Middle frontal gyrus (tissue), 1 donor: ENCODE data around the gene ACSL1.
"Not testable (repeated sequence)": the region's sequence is repeated elsewhere in the genome, so short reads cannot be mapped to it uniquely, and the experiment has no call there.

ENCODE experiments used
- DNase-seq: peaks from one replicate; pipeline ENCODE4 v3.0.0-alpha.2; 2015; ENCODE audit warnings: low spot score; ENCODE audit errors: extremely low spot score

Gene ACSL1

DNA sequence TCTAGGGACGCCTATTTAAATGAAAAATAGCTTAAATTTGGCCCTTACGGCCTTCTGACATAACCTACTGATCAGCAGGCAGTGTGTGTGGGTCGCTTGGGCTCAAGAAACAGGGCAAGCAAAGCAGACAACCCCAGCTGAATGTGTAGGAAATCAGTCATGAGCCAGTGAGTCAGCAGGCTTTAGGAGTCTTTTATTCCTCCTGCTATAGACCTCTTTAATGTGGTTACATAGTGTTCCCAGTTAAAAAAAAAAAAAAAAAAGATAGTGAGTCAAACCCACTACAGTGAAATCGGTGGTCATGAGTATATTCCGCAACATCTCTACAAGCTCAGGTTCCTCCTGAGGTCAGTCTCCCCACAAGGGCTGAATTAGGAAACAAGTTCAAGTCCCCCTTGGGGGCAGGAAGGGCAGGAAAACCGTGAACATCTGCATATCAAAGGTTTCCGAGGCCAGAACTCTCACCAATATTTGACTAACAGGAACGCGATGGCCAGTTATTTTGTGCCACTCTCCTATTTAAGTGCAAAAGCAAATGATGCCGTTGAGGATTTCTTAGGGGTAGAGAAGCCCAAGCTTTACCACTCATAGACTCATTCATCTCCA is 32.7 kb downstream of the ACSL1 start:
- no peak for DNase-seq

DNA sequence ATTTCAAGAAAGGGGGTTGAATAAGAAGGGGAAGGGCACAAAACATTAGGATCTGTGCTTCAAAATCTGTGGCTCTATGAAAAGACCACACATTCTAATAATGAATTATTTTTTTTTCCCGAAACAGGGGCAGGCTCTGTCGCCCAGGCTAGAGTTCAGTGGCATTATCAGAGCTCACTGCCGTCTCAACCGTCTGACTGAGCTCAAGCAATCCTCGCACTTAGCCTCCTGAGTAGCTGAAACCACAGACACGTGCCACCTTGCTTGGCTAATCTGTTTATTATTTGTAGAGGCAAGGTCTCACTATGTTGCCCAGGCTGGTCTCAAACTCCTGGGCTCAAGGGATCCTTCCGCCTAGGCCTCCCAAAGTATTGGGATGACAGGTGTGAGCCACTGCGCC is 33.4 kb downstream of the ACSL1 start:
- DNase-seq = no peak

DNA sequence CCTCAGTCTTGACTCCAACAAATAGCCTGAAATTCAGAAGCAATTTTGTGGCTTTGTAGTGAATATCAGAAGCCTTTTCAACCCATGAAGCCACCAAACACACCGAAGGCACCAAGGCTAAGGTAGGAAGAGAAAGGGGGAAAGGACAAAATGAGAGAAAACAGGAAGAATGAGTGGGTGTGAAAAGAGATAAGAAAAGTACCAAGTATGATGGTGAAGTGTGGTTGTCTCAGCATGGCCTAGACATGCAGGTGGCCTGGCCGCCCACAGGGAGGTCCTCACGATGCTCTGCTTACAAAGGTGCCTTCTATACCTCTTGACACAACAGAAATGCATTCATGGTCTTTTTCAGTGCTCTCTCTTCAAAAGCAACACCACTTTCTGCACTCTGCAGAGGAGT is 34.9 kb downstream of the ACSL1 start:
- DNase-seq = no peak

DNA sequence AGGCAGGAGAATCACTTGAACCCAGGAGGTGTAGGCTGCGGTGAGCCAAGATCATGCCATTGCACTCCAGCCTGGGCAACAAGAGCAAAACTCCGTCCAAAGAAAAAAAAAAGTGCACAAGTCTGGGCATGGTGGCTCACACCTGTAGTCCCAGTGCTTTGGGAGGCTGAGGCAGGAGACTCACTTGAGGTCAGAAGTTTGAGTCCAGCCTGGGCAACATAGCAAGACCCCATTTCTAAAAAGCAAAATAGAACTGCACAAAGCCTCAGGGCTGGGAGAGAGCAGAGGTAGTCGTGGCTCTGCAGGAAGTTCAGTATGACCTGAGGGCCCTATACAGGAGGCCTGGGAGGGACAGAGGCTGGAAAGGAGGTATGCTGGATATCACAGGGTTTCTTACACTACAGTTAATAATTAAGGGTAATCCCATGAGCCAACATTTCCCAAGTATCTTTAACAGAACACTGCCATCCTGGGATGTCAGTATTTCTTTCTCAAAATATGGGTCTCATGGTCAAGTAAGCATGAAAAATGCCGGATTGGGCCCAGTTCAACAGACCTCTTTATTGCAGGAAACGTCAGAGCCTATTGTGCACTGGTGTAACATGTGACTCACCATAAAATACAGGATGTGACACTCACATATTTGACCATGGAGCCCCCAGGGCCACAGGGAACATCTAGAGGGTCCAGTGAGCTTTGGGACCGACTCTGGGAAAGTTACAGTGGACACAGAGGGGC is 37.8 kb downstream of the ACSL1 start:
- DNase-seq = no peak

DNA sequence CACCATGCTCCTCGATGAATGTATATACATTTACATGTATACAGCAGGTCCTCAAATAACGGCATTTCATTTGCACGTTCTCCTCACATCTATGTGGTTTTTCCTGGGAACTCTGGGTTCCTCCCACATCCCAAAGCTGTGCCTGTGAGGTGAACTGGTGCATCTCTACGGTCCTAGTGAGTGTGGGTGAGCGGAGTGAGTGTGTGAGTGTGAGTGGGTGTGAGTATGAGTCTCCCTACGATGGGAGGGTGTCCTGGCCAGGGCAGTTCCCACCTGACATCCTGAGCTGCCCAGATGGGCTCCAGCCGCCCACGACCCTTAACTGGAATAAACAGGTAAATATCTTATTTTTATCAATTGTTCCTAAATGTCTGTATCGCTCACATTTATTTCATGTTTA is 40.0 kb downstream of the ACSL1 start:
- DNase-seq = no peak

DNA sequence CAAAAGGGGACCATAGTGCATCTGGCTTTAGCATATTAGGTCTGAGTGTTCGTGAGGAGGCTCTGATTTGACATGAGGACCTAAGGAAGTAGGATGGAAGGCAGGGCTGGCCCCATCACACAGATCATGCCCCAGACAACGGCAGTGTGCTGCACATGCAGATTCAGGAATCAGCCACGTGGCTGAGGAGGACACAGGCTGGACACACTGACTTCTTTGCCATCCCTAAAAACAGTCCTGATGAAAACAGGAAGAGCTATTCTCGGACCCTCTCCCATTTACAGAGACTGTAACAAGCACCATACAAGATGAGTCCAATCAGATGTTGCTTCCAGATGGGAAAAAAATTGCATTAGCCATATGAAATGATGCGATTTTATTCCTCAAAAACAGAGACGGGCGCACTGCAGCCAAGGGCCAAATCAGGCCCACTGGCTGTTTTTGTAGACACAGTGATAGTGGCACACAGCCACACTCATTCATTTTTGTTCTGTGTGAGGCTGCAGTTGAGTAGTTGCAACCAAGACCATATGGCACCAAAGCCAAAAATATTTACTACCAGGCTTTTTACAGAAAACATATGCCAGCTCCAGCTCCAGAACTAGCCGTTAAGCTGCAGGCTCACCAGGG is 41.0 kb downstream of the ACSL1 start:
- peak; percentile 33 for DNase-seq

DNA sequence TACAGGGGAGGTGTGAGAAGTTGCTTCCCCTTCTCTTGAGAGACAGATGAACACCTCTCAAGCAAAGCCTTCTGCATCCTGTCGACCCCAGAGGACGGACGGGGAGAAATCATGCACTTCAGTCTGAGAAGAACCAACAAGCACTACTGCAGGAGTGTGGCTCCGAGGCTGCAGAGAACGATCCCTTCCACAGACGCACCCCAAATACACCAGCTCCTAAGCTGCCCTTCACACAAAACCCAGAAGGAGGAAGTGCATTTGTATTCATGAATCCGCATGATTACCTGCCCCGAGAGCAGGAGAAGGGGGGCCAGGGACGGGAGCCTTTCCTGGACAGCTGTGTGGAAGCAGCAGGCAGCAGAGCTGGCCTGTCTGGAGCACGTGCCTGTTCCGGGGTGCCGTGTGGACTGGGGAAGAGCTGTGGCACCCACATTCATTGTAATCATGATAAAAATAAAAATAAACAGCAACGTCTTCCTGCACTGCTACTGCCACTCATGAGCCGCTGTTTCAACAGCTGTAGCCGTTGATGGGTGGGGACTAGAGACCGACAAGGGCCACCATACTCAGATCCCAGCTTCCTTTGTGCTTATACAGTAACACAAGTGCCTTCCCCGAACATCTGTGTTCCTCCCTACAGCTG is 42.9 kb downstream of the ACSL1 start:
- DNase-seq = no peak

DNA sequence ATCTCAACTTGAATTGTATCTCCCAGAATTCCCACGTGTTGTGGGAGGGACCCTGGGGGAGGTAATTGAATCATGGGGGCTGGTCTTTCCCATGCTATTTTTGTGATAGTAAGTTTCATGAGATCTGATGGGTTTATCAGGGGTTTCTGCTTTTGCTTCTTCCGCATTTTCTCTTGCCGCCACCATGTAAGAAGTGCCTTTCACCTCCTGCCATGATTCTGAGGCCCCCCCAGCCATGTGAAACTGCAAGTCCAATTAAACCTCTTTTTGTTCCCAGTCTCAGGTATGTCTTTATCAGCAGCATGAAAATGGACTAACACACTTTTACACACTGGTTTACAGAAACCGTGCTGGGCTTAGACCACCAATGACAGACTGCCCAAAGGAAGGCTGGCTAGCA is 46.6 kb downstream of the ACSL1 start:
- not testable (repeated sequence) for DNase-seq

DNA sequence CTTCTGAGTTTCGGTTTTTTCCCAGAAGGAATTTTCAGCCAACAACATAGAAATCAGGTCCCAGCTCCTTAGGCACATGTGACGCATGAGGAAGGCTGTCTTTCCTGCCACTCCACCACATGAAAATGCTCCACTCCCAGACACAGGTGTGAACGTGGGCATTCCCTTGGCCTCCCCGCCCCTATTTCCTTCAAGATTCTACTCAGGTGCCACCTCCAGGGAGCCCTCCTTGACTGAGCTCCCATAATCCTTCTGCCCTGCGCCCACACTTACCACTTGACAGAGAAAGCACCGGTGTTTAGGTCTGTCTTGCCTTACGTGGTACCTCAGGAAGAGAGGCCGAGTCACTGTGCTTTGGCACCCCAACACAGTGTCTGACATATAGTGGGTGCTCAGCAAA is 47.4 kb downstream of the ACSL1 start:
- DNase-seq = no peak

DNA sequence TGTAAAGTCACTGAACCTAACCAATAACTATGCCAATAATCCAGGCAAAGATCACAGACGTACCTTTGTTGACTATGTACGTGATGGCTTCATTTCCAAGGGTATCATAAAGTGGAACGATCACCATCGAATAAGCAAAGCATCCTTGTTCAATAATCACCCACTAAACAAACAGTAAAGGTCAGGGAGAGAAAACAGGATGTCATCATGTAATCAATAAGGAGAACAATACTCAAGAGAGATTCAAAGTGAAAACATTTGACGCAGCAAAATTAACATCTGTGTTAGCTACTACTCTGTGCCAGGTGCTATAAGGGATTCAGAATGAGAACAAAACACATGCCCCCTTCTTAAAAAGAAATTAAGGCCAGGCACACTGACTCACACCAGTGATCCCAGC is 48.9 kb downstream of the ACSL1 start:
- DNase-seq = no peak

DNA sequence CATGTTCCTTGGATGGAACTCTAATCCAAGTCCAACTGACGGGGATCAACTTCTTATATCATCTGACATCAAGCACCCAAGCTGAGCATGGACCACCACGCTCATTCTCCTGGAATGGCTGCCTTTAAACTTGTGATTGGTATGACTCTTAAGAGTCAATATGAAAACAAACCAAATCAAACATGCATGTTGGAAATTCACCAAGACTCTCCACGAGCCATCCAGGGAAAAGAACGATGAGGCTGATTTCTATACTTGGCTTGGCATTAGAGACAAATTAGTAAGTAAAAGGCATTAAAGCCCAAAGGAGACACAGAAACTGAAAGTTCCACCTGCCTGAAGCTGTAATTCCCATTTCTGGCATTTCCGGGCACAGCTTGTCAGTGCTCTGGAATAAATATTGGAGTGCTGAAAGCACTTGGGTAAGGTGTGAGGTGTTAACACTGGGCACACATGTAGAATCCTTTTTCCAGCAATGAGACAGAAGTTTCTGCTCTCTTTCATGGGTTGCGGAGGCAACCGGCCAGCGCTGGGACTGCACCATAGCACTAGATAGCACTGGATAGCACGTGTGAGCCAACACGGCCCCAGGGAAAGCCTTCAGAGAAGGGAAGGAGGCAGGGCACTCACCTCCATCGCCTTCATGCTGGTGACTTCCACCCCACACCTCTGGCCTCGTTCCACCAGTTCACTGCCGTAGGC is 49.8 kb downstream of the ACSL1 start:
- no peak for DNase-seq

DNA sequence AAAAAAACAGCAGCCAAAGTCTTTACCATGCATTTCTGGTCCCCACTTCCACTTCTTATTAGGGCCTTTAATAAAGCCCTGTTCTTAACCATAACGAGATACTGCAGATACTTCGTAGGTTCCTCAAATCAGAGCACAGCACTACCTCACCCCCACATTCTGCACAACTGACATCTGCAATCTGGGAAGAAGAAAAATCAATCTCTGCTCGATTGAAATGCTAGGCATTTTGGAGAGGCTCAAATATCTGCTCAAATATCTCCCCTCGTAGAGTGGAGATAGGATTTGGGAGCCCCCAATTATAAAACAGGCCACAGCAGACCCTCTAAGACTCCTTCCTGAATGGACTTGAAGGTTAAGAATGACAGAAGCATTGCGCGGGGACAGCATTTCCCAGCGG is 51.6 kb downstream of the ACSL1 start:
- no peak for DNase-seq

DNA sequence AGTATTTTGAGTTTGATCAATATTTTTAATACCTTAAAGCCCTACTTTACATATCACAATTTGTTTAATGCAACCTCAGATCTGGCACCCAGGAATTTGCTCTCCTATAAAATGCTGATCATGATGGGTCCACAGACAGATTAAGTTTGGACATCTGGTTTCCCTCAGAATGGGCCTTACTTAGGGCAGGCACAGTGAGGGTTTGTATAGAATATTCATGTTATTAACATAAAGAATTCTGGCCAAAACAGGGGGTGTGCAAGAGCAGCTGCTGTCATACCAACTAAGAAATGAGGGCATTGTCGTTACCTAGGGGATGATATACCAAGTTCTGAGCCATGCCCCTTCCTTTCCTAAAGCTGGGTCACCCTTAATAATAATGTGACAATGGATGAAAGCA is 54.4 kb downstream of the ACSL1 start:
- no peak for DNase-seq

DNA sequence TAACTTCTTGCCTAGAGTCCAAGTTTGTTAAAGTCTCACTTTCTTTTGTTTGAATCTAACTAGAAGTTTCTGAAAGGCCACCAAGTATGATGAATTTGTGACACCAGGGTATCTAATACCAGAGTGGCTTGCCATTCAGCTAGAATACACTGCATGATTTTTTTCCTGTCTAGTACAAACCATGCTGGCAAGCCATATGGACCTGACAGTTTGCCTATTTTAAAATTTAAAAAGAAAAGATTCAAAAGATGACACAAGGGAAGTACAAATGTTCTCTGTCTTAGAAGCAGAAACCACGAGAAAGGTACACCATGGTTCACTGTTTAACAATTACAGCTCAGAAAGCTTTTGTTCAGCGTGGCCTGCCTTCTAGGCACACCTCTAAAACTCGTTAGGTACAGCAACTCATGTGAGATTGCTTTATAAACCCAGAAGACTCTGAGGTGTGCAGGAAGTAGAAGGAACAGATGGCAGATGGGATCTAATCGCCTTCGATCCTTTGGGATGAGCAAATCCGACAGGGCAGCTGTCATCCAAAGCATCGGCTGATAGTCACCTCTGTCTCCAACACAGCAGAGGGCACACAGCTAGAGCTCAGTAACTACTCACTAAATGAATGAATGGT is 56.5 kb downstream of the ACSL1 start:
- no peak for DNase-seq

DNA sequence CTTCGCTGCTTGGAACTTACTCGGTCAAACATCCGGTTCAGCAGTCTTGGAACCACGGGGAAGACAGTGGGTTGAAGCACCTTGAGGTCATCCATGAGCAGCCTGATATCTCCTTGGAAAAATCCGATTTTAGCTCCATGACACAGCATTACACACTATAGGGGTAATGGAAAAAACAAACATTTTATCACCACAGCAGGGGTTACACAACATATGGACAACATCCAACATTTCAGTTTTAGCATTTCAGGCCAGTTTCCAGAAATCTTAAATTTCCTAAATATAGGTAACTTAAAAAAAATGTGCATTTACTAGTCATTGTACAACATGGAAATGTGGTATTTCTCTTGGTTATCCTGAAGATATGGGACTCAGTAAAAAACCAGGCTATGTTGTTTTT is 57.5 kb downstream of the ACSL1 start:
- no peak for DNase-seq

DNA sequence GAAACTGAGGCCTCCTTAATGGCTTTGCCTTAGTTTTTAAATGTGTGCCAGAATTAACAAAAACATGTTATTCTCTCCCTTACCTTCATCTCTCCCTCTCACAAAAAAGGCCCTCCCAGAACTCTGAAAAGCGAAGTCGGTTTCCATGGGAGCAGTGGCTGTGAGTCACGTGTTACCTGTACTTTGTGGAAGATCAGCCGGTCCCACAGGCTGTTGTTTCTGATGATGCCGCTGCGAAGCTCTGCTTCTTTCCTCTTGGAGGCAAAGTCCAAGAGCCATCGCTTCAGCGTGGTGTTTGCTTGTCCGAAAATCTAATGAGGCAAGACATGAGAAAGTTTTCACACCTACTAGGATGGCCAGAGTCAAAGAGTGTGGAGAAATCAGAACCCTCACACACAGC is 59.3 kb downstream of the ACSL1 start:
- no peak for DNase-seq

DNA sequence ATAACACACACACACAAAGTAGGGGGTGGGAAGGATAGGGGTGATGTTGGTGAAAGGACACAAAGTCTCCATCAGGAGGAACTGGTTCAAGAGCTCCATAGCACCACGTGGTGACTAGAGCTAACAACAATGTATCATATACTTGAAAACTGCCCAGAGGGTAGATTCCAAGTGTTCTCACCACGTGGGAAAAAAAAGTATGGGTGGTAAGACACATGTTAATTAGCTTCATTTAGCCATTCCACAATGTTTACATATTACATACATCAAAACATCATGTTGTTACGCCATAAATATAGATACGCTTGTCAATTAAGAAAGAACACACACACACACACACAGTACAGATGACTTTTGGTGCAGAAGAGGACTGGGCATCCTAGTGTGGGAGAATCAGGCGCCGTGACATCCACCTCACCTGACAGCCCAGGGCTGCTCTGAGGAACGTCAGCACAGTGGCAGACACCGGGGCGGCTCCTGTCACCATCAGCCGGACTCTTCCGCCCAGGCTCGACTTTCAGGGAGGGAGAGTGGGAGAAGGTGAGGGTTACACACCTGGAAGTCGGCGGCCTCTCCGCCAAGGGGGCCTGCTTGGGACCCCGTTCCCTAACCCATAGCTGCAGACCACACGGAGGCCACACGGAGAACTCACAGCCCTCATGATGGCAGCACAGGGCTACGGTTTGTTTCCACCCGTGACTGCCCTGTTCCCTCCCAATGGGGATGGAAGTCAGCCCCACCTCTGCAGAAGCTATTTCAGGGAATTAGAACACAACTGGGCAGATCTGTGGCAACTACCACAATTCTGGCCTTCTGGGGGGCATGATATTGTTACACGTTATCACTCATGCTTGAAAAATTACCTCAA is 60.1 kb downstream of the ACSL1 start:
- DNase-seq = no peak

DNA sequence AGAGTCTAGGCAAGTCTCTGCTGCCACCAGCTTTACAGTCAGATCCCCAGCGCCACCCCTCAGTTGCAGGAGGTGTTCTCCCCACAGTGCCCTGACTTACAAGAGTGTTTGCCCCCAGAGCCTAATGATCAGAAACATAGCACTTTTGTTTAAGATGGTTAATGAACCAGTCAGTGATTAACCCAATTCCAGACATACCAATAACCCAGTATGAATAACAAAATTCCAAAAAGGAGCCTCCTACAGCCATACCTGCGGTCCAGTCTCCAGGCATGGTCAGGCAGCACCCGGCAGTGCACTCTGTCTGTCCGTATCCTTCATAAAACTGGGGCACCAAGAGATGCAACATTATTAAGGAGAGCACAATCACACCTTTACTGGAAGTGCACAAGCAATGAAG is 61.2 kb downstream of the ACSL1 start:
- no peak for DNase-seq

DNA sequence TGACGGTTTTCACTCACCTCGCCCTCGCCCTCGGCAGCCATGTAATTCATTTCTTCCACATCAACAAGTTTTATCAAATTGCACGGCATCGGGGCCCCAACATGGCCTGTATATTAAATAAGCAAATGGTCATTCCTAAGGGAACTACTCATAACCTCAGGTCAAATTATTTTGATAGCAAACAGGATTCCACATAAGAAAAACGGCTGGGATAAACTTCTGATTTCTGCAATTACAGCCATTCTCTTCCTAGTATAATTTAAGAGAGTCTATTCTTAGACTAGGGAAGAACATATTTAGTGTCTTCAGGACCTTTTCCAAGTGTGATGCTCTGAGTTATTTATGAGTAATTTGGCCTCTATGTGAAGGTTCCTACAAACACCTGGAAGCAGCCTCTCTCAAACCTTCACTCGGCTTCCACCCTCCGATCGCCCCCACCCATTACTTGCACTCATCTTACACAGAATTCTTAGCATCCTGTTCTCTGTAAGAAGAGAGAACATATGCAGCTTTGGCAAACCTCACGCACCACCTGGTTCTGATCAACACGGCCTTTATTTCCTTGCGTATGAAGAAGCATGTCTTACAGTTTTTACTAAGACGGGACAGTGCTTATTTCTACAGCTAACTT is 62.5 kb downstream of the ACSL1 start:
- no peak for DNase-seq

DNA sequence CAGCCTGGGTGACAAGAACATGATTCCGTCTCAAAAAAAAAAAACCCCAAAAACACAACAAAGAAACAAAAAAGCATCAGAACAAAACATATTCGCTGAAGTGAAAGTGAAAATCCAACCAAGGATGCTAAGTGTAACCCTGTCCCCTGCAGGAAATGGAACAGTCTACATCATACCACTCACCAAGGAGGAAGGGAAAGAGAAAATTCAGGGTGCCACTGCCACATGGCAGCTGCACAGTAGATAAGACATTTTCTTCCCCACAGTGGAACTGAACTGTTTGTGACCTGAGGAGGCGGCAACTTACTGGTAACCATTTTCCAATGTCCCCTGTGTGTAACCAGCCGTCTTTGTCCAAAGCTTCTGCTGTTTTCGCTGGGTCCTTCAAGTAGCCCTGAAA is 63.7 kb downstream of the ACSL1 start:
- DNase-seq = no peak
